Caki2 (cell line): ENCODE measurements around the gene PAX7. TPM values are rescaled to one million over a fixed set of nuclear protein-coding genes. Genes with fewer than 3 reads are reported as not detected.

Experiments used
- DNase-seq: peaks from one replicate; pipeline ENCODE4 v3.0.0-alpha.2; 2015; ENCODE audit warnings: low read depth
- in situ Hi-C: cut with HindIII; loops from 2 replicates; pipeline ENCODE4 v1.10.0; 2016; ENCODE audit warnings: low sequenced_read_pairs, low pct_unique_long_range_greater_than_20kb, mixed read lengths
- total RNA-seq: library from RNA; depleted of rRNA; stranded (reverse); fragments of >200 nt; shearing (Covaris generic); gene quantifications from 2 replicates; pipeline ENCODE4 v1.2.3, GENCODE V29; 2014; ENCODE audit warnings: low replicate concordance

The PAX7 gene
- total RNA-seq, 1 experiment from 2014 or later: not detected

DNA sequence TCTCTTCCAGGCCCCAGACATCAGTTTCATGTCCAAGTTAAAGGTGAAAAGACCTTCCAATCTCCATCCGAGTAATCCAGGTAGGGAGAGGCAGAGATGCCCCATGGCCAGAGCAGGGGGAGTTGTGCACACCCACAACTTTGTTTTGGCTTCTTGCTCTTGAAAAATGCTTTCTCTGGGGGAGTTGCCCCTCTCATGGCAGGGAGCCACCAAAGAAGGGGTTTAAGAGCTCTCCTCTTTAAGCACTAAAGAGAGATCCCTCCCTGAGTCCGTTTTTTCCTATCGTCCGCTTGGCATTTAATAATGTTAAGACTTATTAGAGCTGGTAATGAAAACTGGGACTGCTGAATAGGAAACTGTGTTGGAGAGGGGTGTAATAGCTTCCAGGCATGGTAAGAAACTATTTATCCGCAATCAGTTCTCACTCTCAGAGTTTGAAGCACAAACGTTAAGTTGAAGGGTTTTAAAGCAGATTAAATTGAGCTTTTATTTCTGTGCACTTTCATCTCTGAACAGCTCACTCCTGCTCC, 8.3 kb downstream of the PAX7 start:
- DNase-seq: no peak
- in situ Hi-C loops: no loop called here

DNA sequence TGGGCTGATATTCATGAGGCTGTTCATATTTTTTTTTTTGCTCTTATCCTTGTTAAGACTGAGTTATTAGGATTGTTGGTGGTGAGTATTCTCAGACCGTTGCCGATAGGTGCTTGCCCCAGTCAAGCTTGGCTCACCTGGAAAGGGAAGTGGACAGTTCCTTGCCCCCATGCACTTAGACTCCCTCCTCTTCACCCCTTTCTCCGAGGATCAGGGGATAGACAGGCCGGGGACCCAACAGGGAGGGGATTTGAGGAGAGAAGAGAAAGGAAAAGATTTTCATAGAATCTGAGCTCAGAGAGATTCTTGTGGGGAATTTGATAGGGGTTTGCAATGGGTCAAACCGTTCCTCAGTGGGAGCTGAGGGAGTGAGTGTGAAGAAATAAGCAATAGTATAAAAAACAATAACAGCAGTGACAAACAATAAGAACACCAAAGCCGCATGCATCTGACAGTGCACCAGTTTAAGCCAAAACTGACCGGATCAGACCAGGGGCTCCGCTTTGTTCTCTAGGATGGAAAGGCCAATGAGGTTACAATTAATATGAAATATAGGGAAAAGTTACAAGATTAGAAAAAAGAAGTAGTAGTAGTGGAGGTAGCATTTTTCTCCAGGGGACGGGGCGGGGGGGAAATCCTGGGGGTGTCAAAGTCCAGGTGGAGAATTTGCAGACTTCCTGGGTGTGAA, 8.9 kb downstream of the PAX7 start:
- in situ Hi-C loops: no loop called here
- no peak for DNase-seq

DNA sequence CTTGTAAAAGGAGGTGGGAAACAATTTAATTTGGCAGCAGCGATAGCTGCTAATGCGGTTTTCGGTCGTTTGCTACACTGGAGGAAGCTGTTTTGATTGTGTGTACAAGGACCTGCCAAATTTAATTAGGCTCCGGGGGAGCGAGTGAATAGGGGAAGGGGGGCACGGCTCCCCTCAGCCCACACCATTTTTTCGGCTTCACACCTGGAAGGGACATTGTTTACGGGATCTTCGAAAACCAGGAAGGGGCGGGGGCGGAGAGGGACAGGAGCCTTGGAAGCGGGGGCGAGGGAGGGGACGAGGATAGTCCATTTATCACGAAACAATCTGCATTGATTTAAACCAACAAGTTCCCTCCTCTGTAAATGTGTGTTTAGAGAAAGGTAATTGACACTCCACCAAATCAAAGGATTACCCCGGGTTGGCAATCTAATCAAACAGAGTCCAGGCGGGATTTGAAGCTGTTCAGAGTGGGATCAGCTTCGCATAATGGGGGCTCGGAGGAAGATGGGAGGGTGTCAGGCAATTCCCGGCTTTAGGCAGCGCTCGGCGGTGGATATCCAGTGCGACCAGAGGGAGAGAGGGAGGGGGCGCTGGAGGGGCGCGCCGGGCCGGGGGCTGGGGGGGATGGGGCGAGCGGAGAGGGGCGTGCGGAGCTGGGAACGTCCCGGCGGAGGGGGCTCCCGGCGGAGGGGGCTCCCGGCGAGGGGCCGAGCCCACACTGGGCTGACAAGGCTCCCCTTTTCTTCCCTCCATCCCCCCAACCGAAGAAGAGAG, 9.8 kb downstream of the PAX7 start:
- in situ Hi-C loops: no loop called here

GRCh38 chr1:18641005-18641941, 10.6 kb downstream of the PAX7 start:
- DNase-seq: no peak
- in situ Hi-C loops: no loop called here

More for the DNA sequence above, 9.8 kb downstream of the PAX7 start:
- DNase-seq: no peak

DNA sequence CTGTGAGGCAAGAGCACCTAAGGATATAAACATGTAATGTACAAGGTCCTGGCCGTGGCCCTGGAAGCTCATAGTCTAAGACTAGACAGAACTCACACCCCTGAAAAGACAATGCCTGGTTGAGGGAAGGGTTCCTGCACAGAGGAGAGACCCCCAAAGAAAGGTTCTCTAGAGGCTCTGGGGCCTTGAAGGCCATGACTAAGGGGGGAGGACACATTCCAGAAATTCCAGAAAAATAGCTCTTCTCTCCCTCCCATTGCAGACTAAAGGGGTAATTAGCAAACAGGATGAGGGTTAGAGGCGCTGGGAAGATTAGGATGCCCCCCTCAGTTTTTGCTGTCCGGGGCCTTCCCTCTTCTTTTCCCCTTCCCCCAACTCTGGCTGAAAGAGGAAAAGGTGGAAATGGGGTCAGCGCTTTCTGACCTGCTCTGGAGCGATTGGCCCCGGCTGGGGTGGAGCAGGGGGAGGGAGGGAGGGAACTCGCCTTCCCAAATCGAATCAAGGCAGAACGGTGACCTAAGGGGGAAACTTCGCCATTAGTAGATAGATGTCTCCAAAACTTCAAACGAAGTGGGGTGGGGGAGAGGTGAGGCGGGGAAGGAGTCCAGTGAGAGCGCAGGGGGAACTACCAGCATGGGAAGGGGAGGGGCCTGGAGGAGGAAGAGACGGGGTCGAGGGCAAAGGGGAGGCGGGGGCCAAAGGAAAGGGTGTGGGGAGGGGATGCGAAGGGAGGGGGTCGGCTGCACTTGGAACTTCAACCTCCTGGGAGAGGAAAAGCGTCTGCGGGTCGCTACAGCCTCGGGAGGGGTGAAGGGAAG, 11.8 kb downstream of the PAX7 start:
- in situ Hi-C loops: no loop called here
- DNase-seq: no peak

GRCh38 chr1:18643154-18644012, 12.7 kb downstream of the PAX7 start:
- no peak for DNase-seq
- in situ Hi-C loops: no loop called here

- in situ Hi-C loops: no loop called here
- DNase-seq: no peak
Measured at GRCh38 chr1:18644013-18644399, 13.4 kb downstream of the PAX7 start.

DNA sequence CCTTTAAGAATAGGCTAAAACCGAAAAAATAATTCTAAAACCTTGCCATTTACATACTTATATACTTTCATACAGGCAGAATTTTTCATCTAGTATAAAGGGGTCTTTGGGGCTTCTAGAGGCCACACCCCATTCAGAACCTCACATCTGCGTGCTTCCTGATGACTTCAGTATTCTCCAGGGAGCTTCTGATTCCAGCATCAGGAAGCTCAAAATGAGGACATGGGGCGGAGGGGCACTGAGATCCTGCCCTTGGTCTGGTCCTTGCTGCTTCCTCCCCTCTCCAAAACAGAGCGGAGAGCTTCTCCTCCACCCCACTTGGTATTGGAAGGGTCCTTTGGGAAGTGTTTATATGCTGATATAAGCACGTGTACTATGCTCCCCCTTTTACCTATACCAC, 13.8 kb downstream of the PAX7 start:
- in situ Hi-C loops: no loop called here
- DNase-seq: no peak

- in situ Hi-C loops: no loop called here
- no peak for DNase-seq
Measured at GRCh38 chr1:18644973-18645746, 14.5 kb downstream of the PAX7 start.

DNA sequence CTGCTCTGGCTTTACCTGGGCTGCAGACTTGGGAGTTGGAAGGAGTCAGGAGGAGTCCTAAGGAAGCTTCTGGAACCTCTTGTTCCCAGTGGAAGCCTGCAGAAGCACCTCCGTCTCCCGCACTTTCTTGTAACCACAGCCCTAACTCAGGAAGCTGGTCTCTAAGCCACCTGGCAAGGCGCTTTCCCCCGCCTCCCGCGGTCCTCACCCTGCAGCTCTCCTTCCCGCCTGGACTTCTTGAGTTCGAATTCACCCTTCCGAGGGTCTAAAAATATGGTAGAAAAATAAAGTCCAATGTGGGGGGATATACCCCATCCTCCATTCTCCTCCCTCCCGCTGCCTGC, 15.1 kb downstream of the PAX7 start:
- no peak for DNase-seq
- in situ Hi-C loops: no loop called here

- in situ Hi-C loops: no loop called here
- no peak for DNase-seq
Measured at GRCh38 chr1:18646091-18646785, 15.6 kb downstream of the PAX7 start.

- no peak for DNase-seq
- in situ Hi-C loops: no loop called here
Measured at GRCh38 chr1:18646786-18647410, 16.3 kb downstream of the PAX7 start.

- in situ Hi-C loops: no loop called here
- DNase-seq: no peak
Measured at GRCh38 chr1:18647681-18648214, 17.1 kb downstream of the PAX7 start.

DNA sequence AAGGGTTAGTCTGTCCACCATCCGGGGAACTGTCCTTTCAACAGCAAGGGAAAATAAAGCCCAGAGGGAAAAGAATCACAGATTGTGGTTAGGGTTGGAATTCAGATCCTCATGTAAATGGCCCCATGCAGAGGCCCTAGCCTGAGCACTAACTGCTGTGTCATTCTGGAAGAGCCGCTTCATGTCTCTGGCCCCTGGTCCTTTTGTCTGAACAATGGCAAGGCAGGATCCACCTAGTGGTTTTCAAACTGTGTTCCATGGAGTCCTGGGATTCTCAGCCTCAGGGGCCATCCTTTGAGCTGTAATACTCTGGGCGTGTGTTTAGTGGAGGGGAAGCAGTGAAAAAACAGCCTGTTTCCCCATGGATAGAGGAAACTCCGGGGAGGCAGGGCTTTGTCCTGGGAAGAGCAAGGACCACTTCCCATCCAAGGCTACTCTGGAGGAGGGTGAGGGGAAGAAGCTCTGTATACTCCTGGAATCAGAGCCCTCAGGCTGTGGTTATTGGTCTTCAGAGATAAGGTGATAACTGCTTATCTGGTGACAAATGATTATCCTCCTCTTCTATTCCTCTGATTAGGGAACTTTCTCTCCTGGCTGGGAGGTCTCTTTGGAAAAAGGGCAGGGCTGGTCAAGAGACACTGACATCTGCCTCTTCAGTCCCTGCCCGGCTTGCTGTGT, 19.2 kb downstream of the PAX7 start:
- in situ Hi-C loops: no loop called here
- no peak for DNase-seq

- in situ Hi-C loops: no loop called here
- DNase-seq: no peak
Measured at GRCh38 chr1:18651713-18652112, 21.1 kb downstream of the PAX7 start.
